CD4-positive, CD25-positive, alpha-beta regulatory T cell (primary cell): ENCODE data around the gene DDX19B. TPM values are rescaled to one million over a fixed set of nuclear protein-coding genes. Genes with fewer than 3 reads are reported as not detected.
"Not testable (repeated sequence)": the region's sequence is repeated elsewhere in the genome, so short reads cannot be mapped to it uniquely, and the experiment has no call there.

Experiments used
- ATAC-seq, 2 donors: fragments of 150-1000 bp; cut with Tn5 transposase; one replicate each; pipeline ENCODE4 v1.10.0; 2021; ENCODE audit warnings: low read depth in 2 of 2, moderate number of reproducible peaks in 2 of 2, moderate library complexity in 1 of 2
- DNase-seq, 3 donors: peaks; one replicate each; pipeline versions ENCODE4 v3.0.0 to v3.0.0-alpha.2; 2012 to 2022; ENCODE audit warnings: mixed read lengths in 1 of 3
- H3K27ac ChIP-seq: one replicate; pipeline ENCODE4 v1.7.0; 2013; ENCODE audit warnings: mild to moderate bottlenecking, low read length; ENCODE audit not compliant: insufficient read depth, poor library complexity, severe bottlenecking
- H3K27me3 ChIP-seq: one replicate; pipeline ENCODE4 v1.7.0; 2013; ENCODE audit warnings: low read length; ENCODE audit not compliant: control insufficient read depth, insufficient read depth
- H3K36me3 ChIP-seq: one replicate; pipeline ENCODE4 v1.7.0; 2013; ENCODE audit warnings: mild to moderate bottlenecking, low read length, moderate library complexity; ENCODE audit not compliant: control insufficient read depth, insufficient read depth
- H3K4me1 ChIP-seq: 2 replicates; pipeline ENCODE4 v1.7.0; 2013; ENCODE audit warnings: mild to moderate bottlenecking, low read length; ENCODE audit not compliant: insufficient read depth, control insufficient read depth, poor library complexity, severe bottlenecking
- H3K4me3 ChIP-seq: one replicate; pipeline ENCODE4 v1.7.0; 2013; ENCODE audit warnings: low read depth, mild to moderate bottlenecking, low read length, moderate library complexity
- H3K9me3 ChIP-seq, 2 experiments: 1 replicate in 1 of 2; 2 replicates in 1 of 2; pipeline ENCODE4 v1.7.0; 2013; ENCODE audit warnings: low read length in 2 of 2, mild to moderate bottlenecking in 1 of 2, moderate library complexity in 1 of 2; ENCODE audit not compliant: control insufficient read depth in 2 of 2
- H3K27ac Mint-ChIP-seq, 3 donors: one replicate each; pipeline ENCODE4 v1.8.0; 2020 to 2022; ENCODE audit warnings: mild to moderate bottlenecking in 3 of 3, mixed read lengths in 3 of 3, moderate library complexity in 2 of 3
- H3K27me3 Mint-ChIP-seq: one replicate; pipeline ENCODE4 v1.8.0; 2022; ENCODE audit warnings: mild to moderate bottlenecking, mixed read lengths
- H3K36me3 Mint-ChIP-seq: one replicate; pipeline ENCODE4 v1.8.0; 2020; ENCODE audit warnings: mixed read lengths
- H3K4me1 Mint-ChIP-seq, 4 donors: one replicate each; pipeline ENCODE4 v1.8.0; 2020 to 2022; ENCODE audit warnings: mixed read lengths in 4 of 4, mild to moderate bottlenecking in 1 of 4
- H3K4me3 Mint-ChIP-seq, 4 donors: one replicate each; pipeline ENCODE4 v1.8.0; 2020 to 2022; ENCODE audit warnings: mild to moderate bottlenecking in 4 of 4, mixed read lengths in 4 of 4, moderate library complexity in 3 of 4
- H3K9me3 Mint-ChIP-seq, 7 donors: one replicate each; pipeline ENCODE4 v1.8.0; 2020 to 2022; ENCODE audit warnings: mixed read lengths in 7 of 7, mild to moderate bottlenecking in 3 of 7, moderate library complexity in 2 of 7
- polyA plus RNA-seq, 4 donors: library from polyadenylated mRNA; unstranded; fragments of 300-500 nt; fragmentation: Illumina TruSeq; gene quantifications; one replicate each; pipeline ENCODE4 v1.2.3, GENCODE V29; 2021
- total RNA-seq: library from RNA; stranded (reverse); gene quantifications from one replicate; pipeline ENCODE4 v1.2.3, GENCODE V29; 2022

The DDX19B gene
- total RNA-seq (47.0 TPM), polyA plus RNA-seq (10 to 100 TPM; 51.6 to 62.5 (median 56.8) TPM)

- Mint-ChIP-seq H3K4me1 (peaks cover 28 to 56% (median 41%) of the 10 kb centered on the region in 4 donors), H3K36me3 (peaks cover 19% of the 10 kb centered on the region), H3K9me3 (peaks cover 0 to 9% (median 2%) of the 10 kb centered on the region in 7 donors), H3K27ac (peak within 1 kb of the TSS; percentile 77 to 100 (median 99)), H3K27me3 (no peaks in the 10 kb centered on the region), H3K4me3 (peak within 1 kb of the TSS; percentile 91 to 97 (median 96))
- no peaks in the 10 kb centered on the region for H3K27me3 ChIP-seq
- H3K27ac ChIP-seq: peak within 1 kb of the TSS; percentile 87
- peaks cover 0 to 6% of the 10 kb centered on the region in 2 experiments for H3K9me3 ChIP-seq
- peak; percentile 46 to 82 (median 50) for DNase-seq
- peak; percentile 62 to 66 for ATAC-seq
- peaks cover 17% of the 10 kb centered on the region for H3K36me3 ChIP-seq
- H3K4me3 ChIP-seq: peak within 1 kb of the TSS; percentile 98
- peaks cover 18% of the 10 kb centered on the region for H3K4me1 ChIP-seq
Measured at GRCh38 chr16:70298988-70299938, at the start of gene DDX19B. Gene DDX19B, plus strand, starts transcription at chr16:70299186. Its CDS starts 112 bp downstream, at chr16:70299298.

GRCh38 chr16:70249697-70250096, 49.3 kb upstream of the DDX19B start:
- not testable (repeated sequence) for H3K27me3 ChIP-seq, ATAC-seq, H3K9me3 Mint-ChIP-seq, H3K36me3 ChIP-seq, H3K9me3 ChIP-seq, H3K36me3 Mint-ChIP-seq, DNase-seq, H3K27me3 Mint-ChIP-seq
- H3K27ac Mint-ChIP-seq: peak overlapping the region in 2 of 3 donors; percentile 55 to 69
- H3K4me3 Mint-ChIP-seq: peak overlapping the region; percentile 71 to 83 (median 74)
- Histone ChIP-seq H3K4me1 (peaks cover 16% of the 10 kb centered on the region), H3K27ac (peak overlapping the region; percentile 35), H3K4me3 (peak overlapping the region; percentile 51)
- peaks cover 0 to 43% (median 21%) of the 10 kb centered on the region in 4 donors for H3K4me1 Mint-ChIP-seq

DNA sequence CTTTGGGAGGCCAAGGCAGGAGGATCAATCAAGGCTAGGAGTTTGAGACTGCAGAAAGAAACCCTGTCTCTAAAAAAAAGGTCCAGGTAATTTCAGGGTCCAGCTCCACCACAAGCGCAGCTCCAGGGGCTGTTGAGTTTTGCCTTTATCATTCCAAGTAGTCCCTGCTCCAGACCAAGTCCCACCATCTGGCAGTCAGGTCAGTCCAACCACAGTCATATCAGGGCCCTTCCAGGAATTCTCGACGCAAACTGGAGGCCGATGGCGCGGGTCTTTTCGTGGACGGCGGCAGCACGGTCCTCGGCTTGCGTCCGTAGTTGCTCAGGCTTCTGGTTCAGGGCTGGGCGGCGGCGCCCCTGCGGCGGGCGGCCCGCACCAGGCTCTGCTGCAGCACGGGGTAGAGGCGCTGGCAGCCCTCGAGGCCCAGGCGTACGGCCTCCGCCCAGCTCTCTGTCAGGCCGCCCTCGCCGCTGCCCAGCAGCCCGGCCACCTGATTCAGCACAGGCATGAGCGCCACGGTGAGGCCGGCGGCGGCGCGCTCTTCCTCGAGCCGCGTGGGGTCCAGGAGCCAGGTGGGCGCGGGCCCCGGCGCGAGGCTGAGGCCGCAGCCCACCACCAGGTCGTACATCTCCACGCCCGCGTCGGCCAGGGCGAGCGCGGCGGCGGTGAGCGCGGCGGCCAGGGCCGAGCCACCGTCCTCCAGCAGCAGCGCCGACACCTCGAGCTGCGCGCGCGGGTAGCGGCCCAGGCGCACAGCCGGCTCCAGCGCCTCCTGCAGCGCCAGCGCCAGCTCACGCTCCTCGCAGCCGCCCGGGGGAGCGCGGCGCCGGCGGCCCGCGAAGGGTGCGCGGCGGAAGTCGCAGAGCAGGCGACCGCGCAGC, 48.0 kb upstream of the DDX19B start:
- Mint-ChIP-seq H3K4me1 (peaks cover 0 to 39% (median 19%) of the 10 kb centered on the region in 4 donors), H3K27ac (peak overlapping the region; percentile 55 to 90 (median 86)), H3K9me3 (no peaks in the 10 kb centered on the region), H3K27me3 (no peaks in the 10 kb centered on the region), H3K36me3 (peaks cover 9% of the 10 kb centered on the region), H3K4me3 (peak overlapping the region; percentile 83 to 87 (median 84))
- ATAC-seq (peak; percentile 46 to 51), DNase-seq (peak in 1 of 3 donors; percentile 61)
- H3K9me3 ChIP-seq: no peaks in the 10 kb centered on the region
- peak overlapping the region; percentile 74 for H3K27ac ChIP-seq
- peaks cover 16% of the 10 kb centered on the region for H3K4me1 ChIP-seq
- H3K27me3 ChIP-seq: no peaks in the 10 kb centered on the region
- H3K4me3 ChIP-seq: peak overlapping the region; percentile 62
- H3K36me3 ChIP-seq: peaks cover 16% of the 10 kb centered on the region

GRCh38 chr16:70251629-70252354, 47.2 kb upstream of the DDX19B start, which contains the start of gene EXOSC6:
Gene EXOSC6, minus strand, starts transcription at chr16:70251940. Its CDS starts 40 bp downstream, at chr16:70251900.
- peak within 1 kb of the TSS; percentile 85 to 94 (median 92) for H3K4me3 Mint-ChIP-seq
- Histone ChIP-seq H3K9me3 (no peaks in the 10 kb centered on the region), H3K36me3 (peaks cover 21% of the 10 kb centered on the region), H3K27ac (peak within 1 kb of the TSS; percentile 78), H3K4me3 (peak within 1 kb of the TSS; percentile 62), H3K27me3 (no peaks in the 10 kb centered on the region), H3K4me1 (peaks cover 16% of the 10 kb centered on the region)
- peaks cover 11% of the 10 kb centered on the region for H3K36me3 Mint-ChIP-seq
- peaks cover 0 to 33% (median 15%) of the 10 kb centered on the region in 4 donors for H3K4me1 Mint-ChIP-seq
- peak within 1 kb of the TSS; percentile 90 to 92 (median 91) for H3K27ac Mint-ChIP-seq
- no peaks in the 10 kb centered on the region for H3K9me3 Mint-ChIP-seq
- no peaks in the 10 kb centered on the region for H3K27me3 Mint-ChIP-seq
- DNase-seq (peak; percentile 88 to 96 (median 93)), ATAC-seq (peak; percentile 90 to 96)

DNA sequence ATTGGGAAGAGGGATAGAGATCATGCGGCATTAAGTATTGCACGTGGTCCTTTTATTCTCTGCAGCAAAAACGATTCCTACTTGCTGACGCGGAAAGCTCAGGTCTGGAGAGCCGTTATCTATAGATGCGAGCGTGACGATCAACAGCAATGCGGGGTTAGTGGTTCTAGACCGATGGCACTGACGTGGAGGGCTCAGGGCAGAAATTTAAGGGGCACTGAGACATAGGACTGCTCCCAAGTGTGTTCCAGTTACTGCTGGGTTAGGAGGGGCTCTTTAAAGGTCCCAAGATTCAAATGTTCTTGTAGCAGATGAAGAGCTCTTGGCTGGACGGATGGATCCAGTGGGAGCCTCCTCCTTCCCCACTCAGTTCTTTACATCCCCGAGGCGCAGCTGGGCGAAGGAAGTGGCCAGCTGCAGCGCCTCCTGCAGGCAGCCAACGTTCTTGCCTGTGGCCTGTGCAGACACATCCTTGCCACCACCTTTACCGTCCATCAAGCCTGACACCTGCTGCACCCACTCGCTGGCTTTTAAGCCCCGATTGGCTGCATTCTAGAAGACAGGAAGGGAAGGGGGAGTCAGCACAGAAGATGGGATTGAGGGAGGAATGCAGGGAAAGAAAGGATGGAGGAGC, 46.5 kb upstream of the DDX19B start:
- no peaks in the 10 kb centered on the region for H3K27me3 Mint-ChIP-seq
- peaks cover 24% of the 10 kb centered on the region for H3K36me3 ChIP-seq
- no peak overlapping the region for H3K4me3 ChIP-seq
- H3K36me3 Mint-ChIP-seq: peaks cover 11% of the 10 kb centered on the region
- peaks cover 0 to 32% (median 15%) of the 10 kb centered on the region in 4 donors for H3K4me1 Mint-ChIP-seq
- no peak for DNase-seq
- ATAC-seq: no peak
- no peaks in the 10 kb centered on the region for H3K27me3 ChIP-seq
- peak overlapping the region in 1 of 3 donors; percentile 90 for H3K27ac Mint-ChIP-seq
- no peaks in the 10 kb centered on the region for H3K9me3 Mint-ChIP-seq
- peaks cover 16% of the 10 kb centered on the region for H3K4me1 ChIP-seq
- peak overlapping the region; percentile 40 to 91 (median 63) for H3K4me3 Mint-ChIP-seq
- H3K9me3 ChIP-seq: no peaks in the 10 kb centered on the region
- peak overlapping the region; percentile 78 for H3K27ac ChIP-seq

DNA sequence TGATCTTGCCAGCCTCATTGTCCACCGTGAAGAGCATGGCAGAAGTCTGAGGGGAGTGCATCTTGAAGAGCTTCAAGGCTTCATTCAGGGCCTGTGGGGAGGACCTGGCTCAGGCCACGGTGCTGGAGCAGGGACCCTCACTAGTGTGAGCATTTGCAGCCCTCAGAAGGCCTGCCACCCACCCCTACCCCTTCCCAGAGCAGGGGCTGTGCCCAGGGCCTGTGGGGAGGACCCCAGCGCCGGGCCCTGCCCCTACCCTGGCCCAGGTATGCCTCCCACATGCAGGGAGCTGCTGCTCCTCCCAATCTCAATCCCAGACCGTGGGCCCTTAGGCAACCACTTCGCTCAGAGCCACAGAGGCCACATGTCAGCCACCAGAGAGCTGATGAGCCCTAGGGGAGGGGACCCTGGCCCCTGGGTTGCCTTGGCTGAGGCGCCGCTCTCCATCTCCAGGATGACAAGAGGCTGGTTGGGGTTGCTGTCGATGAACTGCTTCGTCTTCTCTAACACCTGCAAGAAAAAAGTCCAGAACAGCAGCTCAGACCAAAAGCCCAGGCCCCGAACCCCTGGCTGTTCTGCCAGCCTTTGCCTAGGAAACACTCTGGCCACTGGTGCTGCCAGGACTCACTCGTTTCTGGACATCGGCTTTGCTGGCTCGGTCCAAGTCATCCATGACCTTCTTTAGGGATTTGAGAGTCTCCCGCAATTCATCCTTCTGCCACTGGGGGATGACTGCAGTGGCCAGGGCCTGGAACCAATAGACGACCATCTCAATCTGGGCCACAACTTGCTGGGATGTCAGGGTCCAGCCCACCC, 45.5 kb upstream of the DDX19B start:
- Histone ChIP-seq H3K36me3 (peaks cover 33% of the 10 kb centered on the region), H3K9me3 (no peaks in the 10 kb centered on the region), H3K27ac (no peak overlapping the region), H3K4me3 (no peak overlapping the region), H3K4me1 (peaks cover 15% of the 10 kb centered on the region), H3K27me3 (no peaks in the 10 kb centered on the region)
- Mint-ChIP-seq H3K36me3 (peaks cover 19% of the 10 kb centered on the region), H3K9me3 (no peaks in the 10 kb centered on the region), H3K27ac (no peak overlapping the region), H3K27me3 (no peaks in the 10 kb centered on the region), H3K4me3 (peak overlapping the region in 3 of 4 donors; percentile 47 to 85 (median 55)), H3K4me1 (peaks cover 0 to 23% (median 10%) of the 10 kb centered on the region in 4 donors)
- DNase-seq: peak in 2 of 3 donors; percentile 23 to 47
- no peak for ATAC-seq
